Lower leg skin (tissue), 3 donors: ENCODE results near the gene GRIK2.

Experiments
- POLR2A ChIP-seq, 2 donors: fragments of 450-650 bp; IDR thresholded peaks; one replicate each; pipeline ENCODE4 v1.6.1; 2016 to 2017; ENCODE audit warnings: antibody characterized with exemption in 2 of 2, mild to moderate bottlenecking in 1 of 2, moderate library complexity in 1 of 2
- TF ChIP-seq, protein P1 (sequence below), 3 donors: fragments of 450-650 bp; IDR thresholded peaks; one replicate each; pipeline ENCODE4 v1.5.1; 2016; ENCODE audit warnings: antibody characterized with exemption in 3 of 3, mild to moderate bottlenecking in 3 of 3, moderate library complexity in 2 of 3

DNA sequence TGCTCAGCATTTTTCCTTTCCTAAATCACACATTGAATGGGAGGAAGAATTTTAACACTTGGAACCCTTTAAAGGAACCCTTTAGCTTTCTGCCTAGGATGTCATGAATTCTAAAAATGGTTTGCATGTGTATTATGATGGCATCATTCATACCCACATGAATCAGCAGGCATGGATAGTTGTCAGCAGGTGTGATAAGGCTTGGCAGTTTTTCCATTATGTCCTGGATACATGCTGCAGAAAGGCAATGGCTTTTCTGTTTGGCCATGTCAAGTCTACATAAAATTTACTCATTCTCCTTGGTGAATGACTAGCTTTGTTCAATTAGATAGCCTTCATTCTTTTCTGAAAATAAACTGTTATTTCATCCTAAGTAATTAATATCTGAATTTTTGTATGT is 353.7 kb downstream of the GRIK2 start:
- TF ChIP-seq POLR2A (IDR thresholded peaks at IDR 0.05), result no peak
- TF ChIP-seq, protein P1, sequence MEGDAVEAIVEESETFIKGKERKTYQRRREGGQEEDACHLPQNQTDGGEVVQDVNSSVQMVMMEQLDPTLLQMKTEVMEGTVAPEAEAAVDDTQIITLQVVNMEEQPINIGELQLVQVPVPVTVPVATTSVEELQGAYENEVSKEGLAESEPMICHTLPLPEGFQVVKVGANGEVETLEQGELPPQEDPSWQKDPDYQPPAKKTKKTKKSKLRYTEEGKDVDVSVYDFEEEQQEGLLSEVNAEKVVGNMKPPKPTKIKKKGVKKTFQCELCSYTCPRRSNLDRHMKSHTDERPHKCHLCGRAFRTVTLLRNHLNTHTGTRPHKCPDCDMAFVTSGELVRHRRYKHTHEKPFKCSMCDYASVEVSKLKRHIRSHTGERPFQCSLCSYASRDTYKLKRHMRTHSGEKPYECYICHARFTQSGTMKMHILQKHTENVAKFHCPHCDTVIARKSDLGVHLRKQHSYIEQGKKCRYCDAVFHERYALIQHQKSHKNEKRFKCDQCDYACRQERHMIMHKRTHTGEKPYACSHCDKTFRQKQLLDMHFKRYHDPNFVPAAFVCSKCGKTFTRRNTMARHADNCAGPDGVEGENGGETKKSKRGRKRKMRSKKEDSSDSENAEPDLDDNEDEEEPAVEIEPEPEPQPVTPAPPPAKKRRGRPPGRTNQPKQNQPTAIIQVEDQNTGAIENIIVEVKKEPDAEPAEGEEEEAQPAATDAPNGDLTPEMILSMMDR (IDR thresholded peaks at IDR 0.05), result no peak
